Hematopoietic multipotent progenitor cell treated with erythropoietin and hydrocortisone succinate and interleukin-3 and kit ligand, for 8 days (in vitro differentiated cells): ENCODE measurements around the gene PSKH1.

ENCODE experiments used
- DNase-seq: peaks from one replicate; pipeline ENCODE4 v3.0.0-alpha.2; 2015

Gene PSKH1

DNA sequence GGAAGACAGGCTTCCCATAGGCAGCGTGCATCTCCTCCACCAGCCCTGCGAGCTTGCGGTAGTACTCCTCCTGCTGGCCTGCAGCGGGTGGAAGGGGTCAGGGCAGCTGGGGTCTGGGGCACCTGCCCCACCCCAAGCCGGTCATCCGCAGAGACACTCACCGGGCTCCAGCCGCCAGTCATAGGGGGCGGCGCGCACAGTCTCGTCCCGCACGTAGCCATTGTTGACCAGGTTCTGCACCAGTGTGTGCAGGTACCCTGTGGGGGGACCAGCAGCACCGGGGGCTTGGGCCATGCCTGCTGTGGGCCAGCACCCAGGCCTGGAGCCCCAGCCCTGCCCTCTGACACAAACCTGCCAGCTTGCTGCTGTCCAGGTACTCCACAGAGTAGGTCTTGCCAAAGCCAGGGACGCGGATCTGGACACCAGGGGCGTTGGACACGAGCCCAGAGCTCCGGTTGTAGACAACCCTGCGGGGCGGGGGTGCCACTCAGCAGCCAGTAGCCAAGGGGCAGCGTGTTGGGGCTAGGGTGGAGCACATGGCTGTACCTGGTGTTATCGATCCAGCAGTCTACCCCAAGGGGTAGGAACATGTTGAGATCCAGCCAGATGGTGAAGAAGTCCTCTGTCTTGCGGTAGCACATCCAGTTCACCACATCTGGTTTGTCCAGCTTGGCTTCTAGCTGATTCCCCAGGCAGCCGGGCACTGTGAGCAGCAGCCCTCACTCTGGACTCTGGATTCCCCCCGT, 49.6 kb downstream of the PSKH1 start:
- no peak for DNase-seq

DNA sequence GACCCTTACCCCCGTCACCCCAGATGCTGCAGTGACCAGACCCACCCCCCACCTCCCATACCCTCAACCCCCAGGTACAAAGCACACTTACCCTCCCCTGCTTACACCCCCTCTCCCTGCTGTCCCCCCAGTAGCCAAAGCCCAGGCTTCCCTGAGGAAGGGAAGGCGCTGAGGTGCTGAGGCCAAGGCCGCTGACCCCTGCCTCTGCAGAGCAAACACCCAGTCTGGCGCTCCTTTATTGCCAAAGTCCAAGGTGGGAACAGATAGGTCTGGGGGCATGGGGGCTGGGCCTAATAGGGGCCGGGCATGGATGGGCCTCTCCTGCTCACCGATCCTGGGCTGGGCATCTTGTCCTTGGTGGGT, 50.2 kb downstream of the PSKH1 start:
- no peak for DNase-seq

GRCh38 chr16:67943619-67944504, 50.8 kb downstream of the PSKH1 start, which contains the start of gene LCAT:
Gene LCAT (minus strand): TSS chr16:67944120. CDS start chr16:67944101, 19 bp downstream.
- no peak for DNase-seq

DNA sequence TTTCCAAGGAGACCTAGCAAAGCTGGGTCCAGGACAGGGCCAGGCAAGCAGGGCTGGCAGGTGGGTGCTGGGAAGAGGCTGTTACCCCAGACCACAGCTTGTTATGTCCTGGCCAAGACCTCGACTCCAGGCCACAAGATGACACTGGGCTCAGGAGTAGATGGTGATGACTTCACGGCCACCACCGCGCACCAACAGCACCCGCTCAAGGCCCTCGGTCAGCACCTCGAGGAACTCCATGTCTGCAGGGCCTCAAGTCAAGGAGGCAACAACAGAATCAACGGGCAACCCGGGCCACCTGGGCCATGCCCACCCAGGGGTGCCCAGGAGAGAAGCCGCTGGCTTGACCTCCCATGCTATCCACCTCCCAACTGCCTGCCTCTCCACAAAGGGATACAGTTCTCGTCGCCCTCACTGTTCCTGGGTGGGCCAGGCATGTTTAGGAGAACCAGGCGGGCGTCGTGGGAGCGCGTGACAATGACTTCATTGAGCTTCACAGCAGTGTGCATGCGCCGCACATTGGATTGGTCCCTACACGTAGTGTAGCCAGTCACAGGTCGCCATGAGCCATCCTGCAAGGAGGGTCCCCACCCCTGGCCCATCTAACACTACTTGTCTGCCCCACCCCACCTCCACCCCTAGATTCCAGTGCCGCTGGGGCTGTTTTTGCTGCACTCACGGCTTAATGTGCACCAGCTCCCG, 51.8 kb downstream of the PSKH1 start:
- DNase-seq, result no peak

DNA sequence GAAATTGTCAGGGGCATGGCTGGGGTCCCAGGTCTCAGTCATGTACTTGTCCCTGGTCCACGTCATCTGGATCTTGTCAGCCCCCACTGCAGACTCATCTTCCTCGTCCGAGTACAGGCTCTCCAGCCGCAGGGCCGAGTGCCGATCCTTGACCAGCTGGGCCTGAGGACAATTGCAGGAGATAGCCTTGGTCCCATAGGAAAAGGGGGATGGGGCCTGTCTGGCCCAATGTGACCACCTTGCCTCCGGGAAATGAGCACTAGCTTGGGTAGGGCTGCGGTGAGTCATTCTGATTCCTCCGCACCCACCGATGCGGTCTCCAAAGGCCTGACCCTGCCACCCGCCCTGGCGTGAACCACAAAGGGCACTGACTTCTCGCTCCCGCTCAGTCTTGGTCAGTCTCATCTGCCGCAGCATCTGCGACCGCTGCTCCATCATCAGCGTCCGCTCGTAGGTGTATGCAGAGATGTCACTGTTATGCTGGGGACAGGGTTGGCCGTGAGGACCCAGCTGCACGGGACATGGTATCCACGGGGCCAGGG, 52.4 kb downstream of the PSKH1 start:
- DNase-seq, result no peak

DNA sequence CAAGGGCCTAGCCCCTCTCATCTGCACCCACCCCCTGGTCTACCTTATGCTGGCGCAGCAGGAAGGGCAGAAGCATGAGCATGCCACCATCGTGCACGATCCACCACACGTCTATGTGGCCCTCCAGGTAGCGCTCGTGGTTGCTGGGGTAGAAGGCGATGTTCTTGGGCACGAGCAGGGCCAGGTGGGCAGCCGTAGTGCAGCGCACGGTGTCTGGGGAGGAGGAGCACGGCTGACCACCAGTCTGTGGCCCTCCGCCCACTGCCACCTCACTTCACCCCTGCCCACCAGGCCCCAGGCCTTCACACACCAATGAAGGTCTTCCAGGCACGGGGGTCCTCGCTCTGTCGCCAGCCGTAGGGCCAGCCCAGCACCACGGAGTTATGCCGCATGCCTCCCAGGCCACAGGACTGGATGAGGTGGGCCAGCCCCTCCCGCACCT, 53.1 kb downstream of the PSKH1 start:
- no peak for DNase-seq

DNA sequence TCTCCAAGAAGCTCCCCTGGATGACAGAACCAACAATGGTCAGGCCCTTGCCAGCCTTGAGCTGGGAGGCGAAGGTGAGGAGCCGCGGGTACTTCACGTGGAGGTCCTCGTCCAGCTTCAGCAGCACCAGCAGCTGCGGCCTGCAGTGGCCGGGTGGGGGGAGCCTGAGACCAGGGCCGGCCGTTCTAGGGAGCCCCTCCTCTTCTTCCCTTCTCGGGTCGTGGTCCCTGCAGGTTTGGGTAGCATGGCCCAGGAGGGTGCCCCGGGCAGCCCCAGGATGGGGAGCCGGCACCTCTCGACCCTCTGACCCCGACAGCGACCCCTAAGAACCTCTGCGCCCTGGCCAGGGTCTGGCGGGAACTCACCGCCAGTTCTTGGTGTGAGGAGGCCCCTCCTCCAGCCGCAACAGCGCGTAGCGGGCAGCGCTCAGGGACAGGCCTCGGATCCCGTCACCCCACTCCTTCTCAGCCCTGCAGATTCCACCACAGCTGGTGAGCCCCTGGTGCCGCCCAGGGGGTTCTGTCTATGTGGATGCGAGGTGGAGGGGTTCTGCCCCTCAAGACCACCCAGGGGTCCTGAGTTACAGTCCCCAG, 54.0 kb downstream of the PSKH1 start:
- DNase-seq, result no peak

GRCh38 chr16:67948015-67948414, 55.0 kb downstream of the PSKH1 start:
- no peak for DNase-seq

DNA sequence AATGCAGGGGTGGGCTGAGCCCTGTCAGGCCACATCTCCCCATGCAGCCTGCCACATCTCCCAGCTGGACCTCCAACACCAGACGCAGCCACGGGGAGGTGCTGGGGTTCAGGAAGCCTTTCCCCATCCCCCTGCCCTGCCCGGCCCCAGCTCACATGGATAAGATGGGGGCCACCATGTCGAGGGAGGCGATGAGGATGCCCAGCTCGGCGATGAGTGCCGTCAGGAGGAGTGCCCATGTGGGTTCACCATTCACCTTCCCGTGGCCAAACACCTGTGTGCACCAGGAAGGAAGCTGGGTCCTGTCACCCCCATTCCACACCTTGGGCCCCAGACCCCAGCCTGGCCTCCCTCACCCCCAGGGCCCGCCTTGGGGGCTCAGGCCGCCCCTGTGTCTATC, 56.6 kb downstream of the PSKH1 start:
- DNase-seq, result no peak

- DNase-seq, result no peak
Observed at GRCh38 chr16:67950335-67950843, 57.3 kb downstream of the PSKH1 start.

DNA sequence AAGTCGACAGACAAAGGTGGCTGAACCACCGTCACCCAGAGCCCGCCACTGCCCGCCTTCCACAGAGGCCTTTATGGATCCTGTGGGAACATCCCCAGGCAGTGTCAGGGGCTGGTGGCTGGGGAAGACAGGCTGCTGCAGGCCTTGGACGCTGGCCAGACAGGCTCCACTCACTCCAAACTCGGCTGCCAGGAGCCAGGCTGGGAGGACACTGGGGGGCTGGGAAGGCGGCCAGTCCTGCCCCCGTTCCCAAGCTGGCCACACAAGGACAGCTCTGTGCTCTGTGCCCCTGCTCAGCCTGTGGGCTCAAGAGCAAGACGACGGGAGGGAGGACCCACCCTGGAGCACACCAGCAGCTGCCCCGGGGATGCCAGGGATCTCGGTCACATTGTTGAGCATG, 58.4 kb downstream of the PSKH1 start:
- DNase-seq, result no peak

DNA sequence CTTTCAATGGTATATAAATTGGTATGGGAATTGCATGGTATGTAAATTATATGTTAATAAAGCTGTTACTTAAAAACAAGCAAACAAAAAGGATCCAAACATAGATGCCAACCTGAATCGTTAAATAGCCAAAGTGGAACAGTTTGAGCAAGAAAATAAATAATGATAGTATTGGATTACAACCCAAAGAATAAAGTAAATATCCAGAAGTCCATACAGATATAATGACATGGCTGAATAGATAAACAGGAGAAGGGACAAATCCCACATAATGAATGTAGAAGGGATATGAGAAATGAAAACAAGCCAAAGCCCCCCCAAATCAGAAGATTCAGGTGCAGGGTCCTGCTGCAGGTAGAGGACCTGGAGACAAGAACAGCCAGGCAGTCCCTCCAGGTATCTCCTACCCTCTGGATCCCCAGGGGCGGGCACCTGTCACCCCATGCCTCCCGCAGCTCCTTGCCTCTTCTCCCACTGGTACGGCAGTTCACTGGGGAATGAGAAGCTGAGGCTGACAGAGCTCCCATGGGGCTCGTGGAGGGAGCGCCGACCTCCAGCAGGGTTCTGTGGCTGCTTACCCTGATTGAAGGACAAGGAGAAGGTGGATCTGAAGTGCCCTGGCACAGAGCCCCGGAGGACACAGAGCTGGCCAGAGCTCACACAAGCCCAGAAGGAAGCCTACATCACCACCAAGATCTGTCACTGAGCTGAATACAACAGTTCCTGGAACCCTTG, 60.8 kb downstream of the PSKH1 start:
- no peak for DNase-seq

DNA sequence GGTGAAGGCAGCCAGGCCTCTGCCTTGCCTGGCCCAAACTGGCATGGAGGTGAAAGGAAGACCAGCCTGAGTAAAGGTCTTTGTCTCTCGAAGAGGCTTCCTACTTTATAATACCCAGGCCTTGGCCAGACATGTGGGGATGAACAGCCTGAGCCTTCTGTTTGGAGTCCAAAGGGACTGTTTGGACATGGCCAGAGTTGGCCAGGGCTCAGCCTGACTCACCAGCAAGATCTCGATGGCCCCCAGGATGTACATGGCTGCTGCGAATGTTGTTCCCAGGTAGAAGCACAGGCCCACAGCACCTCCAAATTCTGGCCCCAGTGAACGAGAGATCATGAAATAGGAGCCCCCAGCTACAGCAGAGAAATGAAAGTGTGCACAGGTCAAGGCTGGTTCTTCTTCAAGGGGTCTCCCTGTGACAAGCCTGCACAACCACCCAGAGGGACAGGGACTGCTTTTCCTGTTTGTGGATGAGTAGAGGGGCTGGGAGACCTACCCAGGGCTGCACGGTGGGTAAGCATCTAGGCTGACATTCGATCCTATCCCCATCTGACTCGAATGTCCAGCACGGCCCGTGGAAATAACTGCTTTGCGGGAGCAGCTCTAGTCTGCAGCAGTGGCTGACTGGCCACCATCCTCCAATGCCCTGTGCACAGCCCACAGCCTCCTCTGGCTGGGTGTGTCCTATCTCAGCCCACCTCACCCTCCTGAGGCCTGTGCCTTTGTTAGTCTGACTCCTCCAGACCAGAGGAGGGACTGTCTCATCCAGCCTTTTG, 61.6 kb downstream of the PSKH1 start:
- DNase-seq, result no peak

GRCh38 chr16:67957622-67958021, 64.6 kb downstream of the PSKH1 start:
- no peak for DNase-seq

- DNase-seq, result no peak
Observed at GRCh38 chr16:67959536-67960329, 66.7 kb downstream of the PSKH1 start.

DNA sequence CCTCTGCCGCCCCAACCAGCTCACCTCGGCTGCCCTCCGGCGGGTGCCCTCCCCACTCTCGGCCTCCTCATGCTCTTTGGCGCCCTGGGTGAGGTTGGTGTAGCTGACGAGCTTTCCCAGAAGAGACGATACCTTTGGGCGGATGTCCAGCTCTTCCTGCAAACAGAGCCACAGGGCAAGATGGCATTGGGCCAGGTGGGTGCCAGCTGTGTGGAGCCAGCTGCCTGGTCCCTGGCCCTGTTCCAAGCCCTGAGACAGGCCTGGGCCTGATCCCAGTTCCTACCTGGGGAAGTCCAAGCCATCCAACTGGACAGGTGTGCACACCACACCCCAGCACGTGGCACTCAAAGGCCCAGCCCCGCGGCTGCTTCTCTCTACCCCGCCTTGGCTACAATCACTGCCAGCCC, 68.5 kb downstream of the PSKH1 start:
- no peak for DNase-seq

DNA sequence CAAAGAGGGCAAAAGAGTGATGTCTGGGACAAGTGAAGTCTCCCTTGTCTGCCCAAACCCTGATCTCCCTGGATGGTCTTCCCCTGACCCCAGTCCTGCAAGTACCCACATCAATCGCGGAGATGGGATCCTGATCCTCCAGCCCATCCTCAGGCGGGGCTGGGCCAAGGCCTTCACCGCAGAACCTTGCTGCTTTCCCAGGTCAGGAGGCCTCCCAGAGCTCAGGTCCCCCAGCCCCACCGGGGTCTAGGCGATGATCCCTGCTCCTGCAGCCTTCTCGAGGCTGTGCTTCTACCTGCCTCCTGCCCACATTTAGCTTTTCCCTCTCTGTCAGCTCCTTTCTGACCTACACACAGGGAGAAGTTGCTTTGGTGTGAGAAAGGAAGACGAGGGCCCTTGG, 69.1 kb downstream of the PSKH1 start:
- DNase-seq, result no peak

DNA sequence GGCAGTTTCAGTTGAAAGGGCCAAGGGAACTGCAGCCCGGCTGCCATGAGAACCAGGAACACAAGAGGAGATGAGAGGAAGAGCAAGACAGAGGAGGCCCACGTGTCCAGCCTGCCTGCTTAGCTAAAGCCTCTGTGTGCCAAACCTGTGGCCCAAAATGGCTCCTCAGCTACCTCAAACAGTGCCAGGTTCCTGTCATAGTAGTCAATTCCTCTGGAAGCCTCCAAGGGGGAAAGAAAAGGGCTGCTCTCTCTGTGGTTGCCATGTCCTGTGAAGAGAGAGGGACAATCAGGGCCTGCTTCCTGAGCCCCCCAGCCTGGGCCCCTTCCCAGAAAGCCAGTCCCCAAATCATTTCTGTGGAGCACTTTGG, 70.2 kb downstream of the PSKH1 start:
- no peak for DNase-seq

DNA sequence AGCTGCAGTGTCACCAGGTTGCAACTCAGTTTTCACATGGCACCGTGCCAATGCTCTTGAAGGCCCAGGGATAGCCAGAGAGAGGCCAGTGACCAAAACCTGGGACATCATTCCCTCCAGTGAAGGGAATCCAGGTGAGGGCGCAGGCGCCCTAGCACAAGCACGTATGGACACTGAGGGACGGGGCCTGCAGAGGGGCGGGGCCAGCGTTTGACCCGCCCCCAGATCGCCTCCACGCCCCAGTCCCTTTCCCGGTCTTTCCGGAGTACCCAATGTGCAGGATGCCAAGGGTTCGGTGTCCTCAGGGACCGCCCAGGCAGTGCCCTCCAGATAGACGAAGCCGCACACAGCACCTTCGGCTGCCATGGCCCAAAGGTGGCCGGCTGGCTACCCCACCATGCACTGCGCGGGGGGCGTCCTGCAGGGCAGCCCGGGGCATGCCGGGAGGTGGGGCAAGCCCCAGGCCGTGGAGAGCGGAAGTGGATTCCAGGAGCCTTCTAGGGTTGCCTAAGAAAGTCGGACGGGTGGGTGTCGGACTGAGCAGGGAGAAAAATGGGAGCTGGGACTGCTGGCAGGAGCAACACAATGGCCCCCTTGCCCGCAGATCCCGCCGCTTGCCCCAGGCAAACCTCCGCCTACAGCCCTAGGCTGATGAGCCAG, 70.7 kb downstream of the PSKH1 start:
- no peak for DNase-seq
